ENCODE measurements around the gene DUXB. TPM values are rescaled to one million over a fixed set of nuclear protein-coding genes. Genes with fewer than 3 reads are reported as not detected.

Gene DUXB
- total and polyA plus RNA-seq, 2 donors (not counting 3 experiments of a cell fraction or from before 2014, with no cell fraction given): not detected

- Histone ChIP-seq H3K9ac (replicated peaks; ENCODE audit: extremely low read depth, insufficient read depth, low read length) (no peak overlapping the region), H3K27ac (ENCODE audit: insufficient read depth, low read depth, low read length) (no peak overlapping the region), H3K27me3 (ENCODE audit: control insufficient read depth in 2 of 2, insufficient read depth in 2 of 2, low read length in 2 of 2) (no peaks in the 10 kb centered on the region), H3K9me1 (replicated peaks; ENCODE audit: control insufficient read depth, extremely low read depth, insufficient read depth, low read length) (no peaks in the 10 kb centered on the region), H3K4me3 (replicated peaks in 1 of 3; ENCODE audit: insufficient read depth in 1 of 3, low read depth in 1 of 3, low read length in 3 of 3) (no peak overlapping the region), H3K9me3 (replicated peaks; ENCODE audit: control insufficient read depth, insufficient read depth, low read length) (no peaks in the 10 kb centered on the region), H2AFZ (ENCODE audit: low read depth, low read length) (no peak overlapping the region), H3K4me1 (ENCODE audit: control insufficient read depth, extremely low read depth, insufficient read depth, low read length) (peaks cover 20% of the 10 kb centered on the region), H3K4me2 (ENCODE audit: insufficient read depth, low read length) (no peak overlapping the region), H3K79me2 (ENCODE audit: control insufficient read depth, insufficient read depth, low read length) (peaks cover 52% of the 10 kb centered on the region), H4K20me1 (replicated peaks; ENCODE audit: control insufficient read depth, extremely low read depth, insufficient read depth, low read length) (peaks cover 6% of the 10 kb centered on the region), H3K36me3 (ENCODE audit: control insufficient read depth in 2 of 2, extremely low read depth in 1 of 2, insufficient read depth in 2 of 2, low read length in 2 of 2) (peaks cover 17% of the 10 kb centered on the region in 2 experiments)
- no TSS peak for BruUV-seq (replicated peaks)
- no peak for DNase-seq (ENCODE audit: low read depth, low spot score)
- TF ChIP-seq POLR2A (IDR thresholded peaks at IDR 0.05; ENCODE audit: low read depth, low read length) (no peak), JUN (IDR thresholded peaks at IDR 0.05; ENCODE audit: borderline replicate concordance, insufficient read depth, insufficient read length, low read depth) (no peak), FOS (IDR thresholded peaks at IDR 0.05; ENCODE audit: borderline replicate concordance, insufficient read depth, low read length) (no peak), MAX (IDR thresholded peaks at IDR 0.05; ENCODE audit: insufficient read depth, insufficient read length) (no peak), EZH2 (IDR thresholded peaks at IDR 0.05; ENCODE audit: borderline replicate concordance, low read depth, low read length, severe bottlenecking) (no peak), MYC (IDR thresholded peaks at IDR 0.05; ENCODE audit: low read depth, low read length) (no peak), CTCF (IDR thresholded peaks at IDR 0.05; ENCODE audit: extremely low read depth in 1 of 2, insufficient read depth in 1 of 2, low read depth in 1 of 2, low read length in 2 of 2) (no peak), POLR2AphosphoS5 (IDR thresholded peaks at IDR 0.05; ENCODE audit: insufficient read depth, low read depth, low read length) (no peak)
- dilution Hi-C loops (cut with MboI; ENCODE audit: extremely low pct_ligation_motif_present, low sequenced_read_pairs): no loop called here
- ChIA-PET CTCF (no interaction called here), POLR2A (no interaction called here)
- intact Hi-C loops (cut with micrococcal nuclease): no loop called here
- no peak for FAIRE-seq
Measured at GRCh38 chr16:75653922-75654321, 47.3 kb downstream of the DUXB start.
